Upper lobe of left lung (tissue), 4 donors: ENCODE data around the gene LHX3.

Experiments used
- EP300 ChIP-seq, 4 donors: sonication (generic); formaldehyde crosslinking; IDR thresholded peaks; one replicate each; pipeline ENCODE4 v1.5.1; 2017; ENCODE audit warnings: antibody characterized with exemption in 4 of 4, control low read depth in 2 of 4
- TF ChIP-seq, protein P1 (sequence below), 6 experiments: fragments of 450-650 bp in 4 of 6; fragments of 200-600 bp in 2 of 6; sonication (generic) in 2 of 6; IDR thresholded peaks; one replicate each; pipeline ENCODE4 v1.5.1; 2016 to 2019; ENCODE audit warnings: antibody characterized with exemption in 6 of 6

DNA sequence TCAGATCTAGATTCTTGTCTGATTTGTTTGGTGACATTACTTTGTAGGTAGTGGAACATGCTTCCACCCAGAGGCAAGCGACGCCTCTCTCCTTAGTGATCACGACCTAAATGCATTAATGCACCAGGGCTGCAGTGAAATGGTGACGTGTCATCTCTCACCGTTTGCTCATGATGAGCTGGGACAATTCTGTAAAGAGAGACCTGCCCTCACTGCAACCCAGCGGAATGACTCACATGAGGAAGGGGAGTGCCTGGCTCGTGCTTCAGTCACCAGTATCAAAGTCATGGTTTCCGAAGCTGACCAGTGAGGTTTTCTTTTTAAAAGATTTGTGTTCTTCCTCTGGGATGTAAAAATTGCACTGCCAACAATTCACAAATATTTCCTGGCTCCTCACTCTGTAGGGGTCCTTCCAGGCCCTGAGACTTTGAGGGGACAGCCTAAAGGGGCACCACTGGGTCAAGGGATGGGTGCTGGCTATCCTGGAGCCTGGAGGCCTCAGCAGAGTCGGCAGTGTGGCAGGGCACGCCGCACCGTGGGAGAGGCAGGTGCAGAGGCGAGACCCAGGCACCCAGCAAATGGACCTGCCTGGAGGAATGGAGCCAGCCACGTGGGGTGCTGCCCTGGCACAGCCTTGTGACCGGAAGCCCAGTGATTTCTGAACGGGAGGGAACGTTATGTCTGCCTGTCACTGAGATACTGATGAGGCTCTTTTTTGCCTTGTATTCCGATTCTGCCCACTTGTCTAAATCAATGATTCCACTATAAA is 23.4 kb upstream of the LHX3 start:
- TF ChIP-seq, protein P1, sequence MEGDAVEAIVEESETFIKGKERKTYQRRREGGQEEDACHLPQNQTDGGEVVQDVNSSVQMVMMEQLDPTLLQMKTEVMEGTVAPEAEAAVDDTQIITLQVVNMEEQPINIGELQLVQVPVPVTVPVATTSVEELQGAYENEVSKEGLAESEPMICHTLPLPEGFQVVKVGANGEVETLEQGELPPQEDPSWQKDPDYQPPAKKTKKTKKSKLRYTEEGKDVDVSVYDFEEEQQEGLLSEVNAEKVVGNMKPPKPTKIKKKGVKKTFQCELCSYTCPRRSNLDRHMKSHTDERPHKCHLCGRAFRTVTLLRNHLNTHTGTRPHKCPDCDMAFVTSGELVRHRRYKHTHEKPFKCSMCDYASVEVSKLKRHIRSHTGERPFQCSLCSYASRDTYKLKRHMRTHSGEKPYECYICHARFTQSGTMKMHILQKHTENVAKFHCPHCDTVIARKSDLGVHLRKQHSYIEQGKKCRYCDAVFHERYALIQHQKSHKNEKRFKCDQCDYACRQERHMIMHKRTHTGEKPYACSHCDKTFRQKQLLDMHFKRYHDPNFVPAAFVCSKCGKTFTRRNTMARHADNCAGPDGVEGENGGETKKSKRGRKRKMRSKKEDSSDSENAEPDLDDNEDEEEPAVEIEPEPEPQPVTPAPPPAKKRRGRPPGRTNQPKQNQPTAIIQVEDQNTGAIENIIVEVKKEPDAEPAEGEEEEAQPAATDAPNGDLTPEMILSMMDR (IDR thresholded peaks at IDR 0.05) = no peak
- TF ChIP-seq EP300 (IDR thresholded peaks at IDR 0.05) = no peak
